Subcutaneous adipose tissue (tissue), 4 donors: Measurements from ENCODE around the gene UBE4A. TPM values are rescaled to one million over a fixed set of nuclear protein-coding genes. Genes with fewer than 3 reads are reported as not detected.

Experiments
- CTCF ChIP-seq: fragments of 450-650 bp; IDR thresholded peaks from one replicate; pipeline ENCODE4 v1.5.1; 2016; ENCODE audit warnings: low read depth, mild to moderate bottlenecking, control low read depth, antibody characterized with exemption, moderate library complexity
- total RNA-seq, 4 donors: library from RNA; depleted of rRNA; stranded (reverse); fragments of >200 nt; gene quantifications; one replicate each; pipeline ENCODE4 v1.1.0, GENCODE V29; 2016

Gene UBE4A
- total RNA-seq, 4 donors from 2014 or later = 44.8 to 57.7 (median 45.8) TPM

- no peak for TF ChIP-seq CTCF
Observed at GRCh38 chr11:118415062-118415738, 55.8 kb downstream of the UBE4A start.

- no peak for TF ChIP-seq CTCF
Observed at GRCh38 chr11:118415739-118416068, 56.3 kb downstream of the UBE4A start.

- TF ChIP-seq CTCF = no peak
Observed at GRCh38 chr11:118417801-118418200, 58.4 kb downstream of the UBE4A start.

GRCh38 chr11:118418766-118419165 is 59.4 kb downstream of the UBE4A start:
- TF ChIP-seq CTCF = no peak

GRCh38 chr11:118427707-118428106 is 68.3 kb downstream of the UBE4A start:
- no peak for TF ChIP-seq CTCF

GRCh38 chr11:118430956-118431355 is 71.6 kb downstream of the UBE4A start:
- TF ChIP-seq CTCF = no peak

- TF ChIP-seq CTCF = no peak
Observed at GRCh38 chr11:118434123-118434552, 74.7 kb downstream of the UBE4A start.
